Mesendoderm (in vitro differentiated cells): ENCODE data around the gene MMP23B.

ENCODE experiments used
- DNase-seq: peaks from one replicate; pipeline ENCODE4 v3.0.0; 2013
- H2AK5ac ChIP-seq: 2 replicates; pipeline ENCODE4 v1.6.1; 2013; ENCODE audit warnings: low read length, inconsistent platforms
- H2BK120ac ChIP-seq: 2 replicates; pipeline ENCODE4 v1.6.1; 2013; ENCODE audit warnings: low read depth, mild to moderate bottlenecking, low read length, moderate library complexity, mixed read lengths
- H2BK15ac ChIP-seq: replicated peaks from 2 replicates; pipeline ENCODE4 v1.6.1; 2013; ENCODE audit warnings: low read depth, mild to moderate bottlenecking, moderate library complexity
- H2BK5ac ChIP-seq: 2 replicates; pipeline ENCODE4 v1.6.1; 2013; ENCODE audit warnings: low read length, inconsistent platforms
- H3K18ac ChIP-seq: 2 replicates; pipeline ENCODE4 v1.6.1; 2013; ENCODE audit warnings: mild to moderate bottlenecking, low read length, mixed read lengths
- H3K23ac ChIP-seq: one replicate; pipeline ENCODE4 v1.6.1; 2013; ENCODE audit warnings: low read length
- H3K27ac ChIP-seq: 2 replicates; pipeline ENCODE4 v1.5.1; 2013; ENCODE audit warnings: low read depth, mild to moderate bottlenecking, inconsistent platforms, low read length, moderate library complexity
- H3K27me3 ChIP-seq: 2 replicates; pipeline ENCODE4 v1.6.1; 2013; ENCODE audit warnings: low read length, control low read depth, mild to moderate bottlenecking, inconsistent platforms; ENCODE audit not compliant: insufficient read depth, poor library complexity
- H3K36me3 ChIP-seq: 2 replicates; pipeline ENCODE4 v1.6.1; 2013; ENCODE audit warnings: low read length, inconsistent platforms; ENCODE audit not compliant: control insufficient read depth, insufficient read depth
- H3K4ac ChIP-seq: one replicate; pipeline ENCODE4 v1.6.1; 2013; ENCODE audit warnings: low read depth, mild to moderate bottlenecking, low read length, moderate library complexity
- H3K4me1 ChIP-seq: 2 replicates; pipeline ENCODE4 v1.6.1; 2013; ENCODE audit warnings: low read depth, low read length, inconsistent platforms; ENCODE audit not compliant: control insufficient read depth
- H3K4me2 ChIP-seq: 2 replicates; pipeline ENCODE4 v1.6.1; 2013; ENCODE audit warnings: low read length
- H3K4me3 ChIP-seq: 2 replicates; pipeline ENCODE4 v1.5.1; 2013; ENCODE audit warnings: mild to moderate bottlenecking, low read length
- H3K56ac ChIP-seq: one replicate; pipeline ENCODE4 v1.6.1; 2013; ENCODE audit warnings: low read length
- H3K79me1 ChIP-seq: 2 replicates; pipeline ENCODE4 v1.6.1; 2013; ENCODE audit warnings: low read length, inconsistent platforms
- H3K79me2 ChIP-seq: 2 replicates; pipeline ENCODE4 v1.6.1; 2013; ENCODE audit warnings: mild to moderate bottlenecking, low read length; ENCODE audit not compliant: control insufficient read depth, insufficient read depth
- H3K9ac ChIP-seq: 2 replicates; pipeline ENCODE4 v1.6.1; 2013; ENCODE audit warnings: low read length, inconsistent platforms
- H4K5ac ChIP-seq: one replicate; pipeline ENCODE4 v1.6.1; 2013; ENCODE audit warnings: low read length
- H4K8ac ChIP-seq: one replicate; pipeline ENCODE4 v1.6.1; 2013; ENCODE audit warnings: low read depth, mild to moderate bottlenecking, control low read depth, low read length, moderate library complexity
- WGBS: extraction: QIAGEN DNeasy Blood & Tissue Kit; methylation state at CpG from one replicate; pipeline ENCODE4 v1.1.7; 2013; ENCODE audit warnings: low lambda C conversion rate, missing lambda C conversion rate; ENCODE audit not compliant: insufficient coverage; ENCODE audit errors: extremely low coverage; 5-methylcytosine and 5-hydroxymethylcytosine counted together

Gene MMP23B

DNA sequence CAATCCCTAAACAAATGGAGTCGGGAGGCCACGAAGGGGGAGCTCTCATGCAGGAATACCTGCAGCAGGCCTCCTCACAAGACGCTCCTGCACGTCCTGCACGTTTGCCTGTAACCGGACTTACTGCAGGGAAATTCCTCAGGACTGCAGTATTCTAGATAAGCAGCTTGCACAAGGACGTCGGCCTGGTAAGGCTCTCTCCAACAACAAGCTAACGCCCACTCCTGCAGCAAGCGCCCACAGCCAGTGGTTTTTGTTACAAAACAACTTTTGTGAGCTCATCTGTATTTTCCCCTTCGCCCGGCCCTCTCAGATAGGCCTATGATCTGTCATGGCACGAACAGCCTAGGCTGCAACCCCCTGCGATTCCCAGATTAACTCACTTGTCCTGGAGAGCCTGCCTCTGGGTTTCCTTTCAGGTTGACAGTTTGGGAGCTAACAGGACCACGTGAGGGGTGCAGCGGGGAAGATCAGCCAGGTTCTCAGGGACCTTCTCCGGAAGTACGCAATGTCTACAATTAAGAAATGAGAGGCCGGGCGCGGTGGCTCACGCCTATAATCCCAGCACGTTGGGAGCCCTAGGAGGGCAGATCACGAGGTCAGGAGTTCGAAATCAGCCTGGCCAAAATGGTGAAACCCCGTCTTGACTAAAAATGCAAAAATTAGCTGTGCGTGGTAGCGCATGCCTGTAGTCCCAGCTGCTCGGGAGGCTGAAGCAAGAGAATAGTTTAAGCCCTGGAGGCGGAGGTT lies 17.6 kb upstream of the MMP23B start:
- H2BK5ac ChIP-seq: no peak overlapping the region
- no peak overlapping the region for H2AK5ac ChIP-seq
- H3K4ac ChIP-seq: no peak overlapping the region
- no peak overlapping the region for H2BK120ac ChIP-seq
- no peak for DNase-seq
- no peak overlapping the region for H2BK15ac ChIP-seq
- H3K79me1 ChIP-seq: peaks cover 8% of the 10 kb centered on the region
- H3K4me2 ChIP-seq: peak overlapping the region; percentile 82
- H3K27ac ChIP-seq: no peak overlapping the region
- no CpG with 5 or more reads among the region's 30 CpGs for WGBS
- H3K36me3 ChIP-seq: no peaks in the 10 kb centered on the region
- H3K56ac ChIP-seq: peak overlapping the region; percentile 82
- H3K18ac ChIP-seq: no peak overlapping the region
- peak overlapping the region; percentile 66 for H3K23ac ChIP-seq
- no peaks in the 10 kb centered on the region for H3K27me3 ChIP-seq
- H3K4me3 ChIP-seq: peak overlapping the region; percentile 53
- H3K4me1 ChIP-seq: peaks cover 7% of the 10 kb centered on the region
- H3K79me2 ChIP-seq: peaks cover 4% of the 10 kb centered on the region
- peak overlapping the region; percentile 59 for H3K9ac ChIP-seq
- H4K8ac ChIP-seq: no peak overlapping the region
- H4K5ac ChIP-seq: no peak overlapping the region

DNA sequence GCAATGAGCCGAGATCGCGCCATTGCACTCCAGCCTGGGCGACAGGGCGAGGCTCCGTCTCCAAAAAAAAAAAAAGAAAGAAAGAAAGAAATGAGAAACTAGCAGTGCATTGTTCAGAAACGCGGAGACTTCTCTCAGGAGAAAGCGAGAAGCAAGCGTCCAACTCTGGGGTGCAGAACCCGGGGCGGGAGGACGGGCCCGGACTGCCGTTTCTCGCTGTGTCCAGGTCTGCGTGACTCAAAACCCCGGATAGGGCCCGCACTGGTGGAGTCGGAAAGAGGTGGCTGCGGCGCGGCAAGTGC lies 17.1 kb upstream of the MMP23B start:
- H3K4ac ChIP-seq: no peak overlapping the region
- H3K4me3 ChIP-seq: peak overlapping the region; percentile 53
- no peak overlapping the region for H2BK5ac ChIP-seq
- no peak overlapping the region for H2AK5ac ChIP-seq
- H3K4me2 ChIP-seq: peak overlapping the region; percentile 82
- H4K8ac ChIP-seq: no peak overlapping the region
- H3K36me3 ChIP-seq: no peaks in the 10 kb centered on the region
- no CpG with 5 or more reads among the region's 23 CpGs for WGBS
- H3K9ac ChIP-seq: peak overlapping the region; percentile 59
- H3K27ac ChIP-seq: no peak overlapping the region
- H3K79me2 ChIP-seq: peaks cover 4% of the 10 kb centered on the region
- H3K23ac ChIP-seq: no peak overlapping the region
- no peak overlapping the region for H3K18ac ChIP-seq
- H2BK120ac ChIP-seq: no peak overlapping the region
- peaks cover 7% of the 10 kb centered on the region for H3K4me1 ChIP-seq
- no peak overlapping the region for H4K5ac ChIP-seq
- no peaks in the 10 kb centered on the region for H3K27me3 ChIP-seq
- H3K79me1 ChIP-seq: peaks cover 8% of the 10 kb centered on the region
- H2BK15ac ChIP-seq: no peak overlapping the region
- no peak for DNase-seq
- H3K56ac ChIP-seq: peak overlapping the region; percentile 82

DNA sequence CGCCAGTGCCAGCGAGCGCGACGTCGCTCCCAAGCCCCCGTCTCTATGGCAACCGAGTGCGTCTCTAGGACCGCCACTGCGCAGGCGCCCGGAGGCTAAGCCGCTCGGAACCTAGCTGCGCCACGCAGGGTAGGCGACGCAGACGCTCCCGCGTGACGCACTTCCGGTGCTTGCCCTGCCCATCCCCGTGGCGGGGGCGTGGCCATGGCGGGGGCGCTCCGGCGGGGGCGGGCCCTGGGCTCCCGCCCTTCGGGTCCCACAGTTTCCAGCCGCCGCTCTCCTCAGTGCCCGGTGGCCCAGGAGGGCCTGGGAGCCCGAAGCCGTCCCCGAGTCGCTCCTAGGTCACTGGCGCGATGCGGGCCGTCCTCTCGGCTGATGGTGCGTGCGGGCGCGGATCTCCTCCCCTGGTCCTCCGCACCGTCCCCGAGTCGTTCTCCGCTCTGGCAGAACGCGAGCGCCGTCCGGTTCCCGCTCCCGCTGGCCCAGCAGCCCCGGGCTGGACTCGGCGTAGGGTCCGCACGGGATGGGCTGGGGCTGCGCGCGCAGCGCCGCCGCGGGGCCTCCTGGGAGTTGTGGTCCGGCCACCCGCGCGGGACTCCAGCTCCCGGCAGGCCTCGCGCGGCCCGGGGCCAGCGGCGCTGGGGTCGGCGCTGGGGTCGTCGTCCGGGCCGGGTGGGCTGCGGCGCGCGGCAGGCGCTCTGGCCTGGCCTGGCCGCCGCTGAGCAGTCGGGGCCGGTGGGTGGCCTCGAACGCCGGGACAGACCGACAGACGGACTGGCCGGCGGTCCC lies 16.5 kb upstream of the MMP23B start, which contains the start of gene MIB2:
Gene MIB2 (plus strand): TSS at position 245 of the 789 bp plus-strand sequence. CDS start 7,953 bp downstream, outside the sequence.
- Histone ChIP-seq H3K4me1 (peaks cover 7% of the 10 kb centered on the region), H3K9ac (peak within 1 kb of the TSS; percentile 100)

DNA sequence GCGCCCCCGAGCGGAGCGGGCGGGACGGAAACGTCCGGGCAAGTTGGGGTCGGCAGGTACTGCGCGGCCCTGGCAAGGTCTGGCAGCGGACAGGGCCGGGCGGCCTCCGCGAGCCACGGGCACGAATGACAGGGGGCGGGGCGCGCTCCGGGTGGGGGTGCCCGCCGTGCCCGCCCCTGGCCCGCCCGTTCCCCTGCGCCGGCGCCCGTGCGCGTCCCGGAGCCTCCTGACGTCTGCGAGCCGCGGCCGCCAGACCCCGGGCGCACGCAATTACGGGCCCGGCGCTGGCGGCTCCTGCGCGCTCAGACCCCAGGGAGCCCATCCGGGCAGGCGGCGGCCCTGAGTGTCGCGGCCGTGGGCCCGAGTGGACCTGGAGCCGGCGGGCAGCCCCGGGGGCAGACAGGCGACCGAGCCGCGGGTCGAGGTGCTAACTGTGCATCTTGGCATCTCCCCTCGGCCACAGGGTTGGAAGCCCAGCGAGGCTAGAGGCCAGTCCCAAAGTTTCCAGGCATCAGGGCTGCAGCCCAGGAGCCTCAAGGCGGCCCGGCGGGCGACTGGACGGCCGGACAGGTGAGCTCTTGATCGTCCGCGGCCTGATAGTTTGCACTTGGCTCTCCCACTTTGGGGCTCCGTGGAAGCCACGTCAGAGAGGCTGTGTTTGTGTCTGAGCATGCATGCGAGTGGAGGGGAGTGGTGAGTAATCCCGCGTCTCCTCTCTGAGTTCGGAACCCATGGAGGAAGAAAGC lies 15.8 kb upstream of the MMP23B start:
- Histone ChIP-seq H2BK120ac (no peak overlapping the region), H3K4ac (no peak overlapping the region), H4K8ac (no peak overlapping the region), H3K27ac (peak overlapping the region; percentile 52), H3K36me3 (no peaks in the 10 kb centered on the region), H3K79me1 (peaks cover 8% of the 10 kb centered on the region), H2AK5ac (no peak overlapping the region), H3K4me3 (peak overlapping the region; percentile 81), H3K4me1 (peaks cover 7% of the 10 kb centered on the region), H3K79me2 (peaks cover 4% of the 10 kb centered on the region), H2BK5ac (no peak overlapping the region), H3K9ac (peak overlapping the region; percentile 100), H3K4me2 (peak overlapping the region; percentile 79), H3K18ac (no peak overlapping the region), H3K56ac (peak overlapping the region; percentile 97), H3K27me3 (no peaks in the 10 kb centered on the region), H4K5ac (no peak overlapping the region), H3K23ac (no peak overlapping the region), H2BK15ac (no peak overlapping the region)
- no CpG with 5 or more reads among the region's 80 CpGs for WGBS
- no peak for DNase-seq

More for the DNA sequence above, 16.5 kb upstream of the MMP23B start, which contains the start of gene MIB2:
- peak; percentile 98 for DNase-seq
- H3K79me1 ChIP-seq: peaks cover 8% of the 10 kb centered on the region
- no peak within 1 kb of the TSS for H2BK120ac ChIP-seq
- H2BK15ac ChIP-seq: no peak within 1 kb of the TSS
- peak within 1 kb of the TSS; percentile 93 for H3K4me3 ChIP-seq
- H4K5ac ChIP-seq: no peak within 1 kb of the TSS
- H3K79me2 ChIP-seq: peaks cover 4% of the 10 kb centered on the region
- H3K36me3 ChIP-seq: no peaks in the 10 kb centered on the region
- peak within 1 kb of the TSS; percentile 99 for H3K23ac ChIP-seq
- peak within 1 kb of the TSS; percentile 98 for H2BK5ac ChIP-seq
- peak within 1 kb of the TSS; percentile 94 for H3K18ac ChIP-seq
- H3K4me2 ChIP-seq: peak within 1 kb of the TSS; percentile 97
- H4K8ac ChIP-seq: peak within 1 kb of the TSS; percentile 93
- H3K27me3 ChIP-seq: no peaks in the 10 kb centered on the region
- peak within 1 kb of the TSS; percentile 100 for H3K56ac ChIP-seq
- H2AK5ac ChIP-seq: no peak within 1 kb of the TSS
- peak within 1 kb of the TSS; percentile 100 for H3K27ac ChIP-seq
- peak within 1 kb of the TSS; percentile 84 for H3K4ac ChIP-seq
- WGBS: no CpG with 5 or more reads among the region's 107 CpGs

DNA sequence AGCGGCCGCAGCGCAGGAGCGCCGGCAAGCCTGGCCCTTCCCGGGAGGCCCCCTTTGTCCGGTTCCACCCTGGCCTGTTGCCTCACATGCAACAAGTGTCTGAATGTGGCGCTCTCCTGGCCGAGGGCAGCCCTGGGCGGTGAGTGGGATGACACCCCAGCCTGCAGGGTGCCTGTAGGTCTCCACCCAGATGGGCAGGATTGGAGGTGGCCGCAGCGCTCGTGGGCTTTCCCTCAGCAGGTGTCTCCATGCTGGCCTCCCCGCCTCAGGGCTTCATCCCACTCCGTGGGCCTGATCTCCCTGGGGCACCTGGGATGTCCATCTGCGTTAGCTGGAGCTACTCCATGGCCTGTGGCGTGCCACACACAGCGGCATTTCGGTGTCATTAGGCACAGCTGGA lies 15.1 kb upstream of the MMP23B start:
- Histone ChIP-seq H3K4me1 (peaks cover 7% of the 10 kb centered on the region), H2BK5ac (no peak overlapping the region), H3K79me1 (peaks cover 8% of the 10 kb centered on the region), H2BK120ac (no peak overlapping the region), H3K9ac (peak overlapping the region; percentile 100), H3K56ac (peak overlapping the region; percentile 64), H3K18ac (no peak overlapping the region), H3K79me2 (peaks cover 4% of the 10 kb centered on the region), H3K27ac (no peak overlapping the region), H3K23ac (no peak overlapping the region), H2AK5ac (no peak overlapping the region), H3K27me3 (no peaks in the 10 kb centered on the region), H3K4me2 (no peak overlapping the region), H4K8ac (no peak overlapping the region), H3K4me3 (no peak overlapping the region), H2BK15ac (no peak overlapping the region), H4K5ac (no peak overlapping the region), H3K36me3 (no peaks in the 10 kb centered on the region), H3K4ac (no peak overlapping the region)
- no CpG with 5 or more reads among the region's 19 CpGs for WGBS
- no peak for DNase-seq
